Brain microvascular endothelial cell (primary cell): Measurements from ENCODE around the gene DYNC1H1.
A peak's percentile ranks its signal among the peaks of the same experiment; 100 is the strongest.

Experiments used
- DNase-seq: peaks from one replicate; pipeline ENCODE4 v3.0.0-alpha.2; 2020
- H3K27ac ChIP-seq: fragments of 250-450 bp; sonication (Bioruptor Pico); 2 replicates; pipeline ENCODE4 v1.5.1; 2020; ENCODE audit warnings: mild to moderate bottlenecking, moderate library complexity
- H3K27me3 ChIP-seq: fragments of 250-450 bp; sonication (Bioruptor Pico); replicated peaks from 2 replicates; pipeline ENCODE4 v1.5.1; 2020; ENCODE audit warnings: mild to moderate bottlenecking
- H3K36me3 ChIP-seq: fragments of 250-450 bp; sonication (Bioruptor Pico); replicated peaks from 2 replicates; pipeline ENCODE4 v1.5.1; 2020; ENCODE audit warnings: mild to moderate bottlenecking
- H3K4me3 ChIP-seq: 2 replicates; pipeline ENCODE4 v1.5.1; 2011; ENCODE audit warnings: low read depth, mild to moderate bottlenecking, control low read depth, low read length, moderate library complexity
- in situ Hi-C: cut with HindIII; loops from 2 replicates; pipeline ENCODE4 v1.10.0; 2017; ENCODE audit warnings: low sequenced_read_pairs, low pct_ligation_motif_present
- TF ChIP-seq, protein P1 (sequence below): IDR thresholded peaks from 2 replicates; pipeline ENCODE4 v1.5.1; 2011; ENCODE audit warnings: low read depth, mild to moderate bottlenecking, moderate library complexity, low read length, control low read depth, inconsistent platforms; ENCODE audit errors: missing control alignments

DYNC1H1 gene

DNA sequence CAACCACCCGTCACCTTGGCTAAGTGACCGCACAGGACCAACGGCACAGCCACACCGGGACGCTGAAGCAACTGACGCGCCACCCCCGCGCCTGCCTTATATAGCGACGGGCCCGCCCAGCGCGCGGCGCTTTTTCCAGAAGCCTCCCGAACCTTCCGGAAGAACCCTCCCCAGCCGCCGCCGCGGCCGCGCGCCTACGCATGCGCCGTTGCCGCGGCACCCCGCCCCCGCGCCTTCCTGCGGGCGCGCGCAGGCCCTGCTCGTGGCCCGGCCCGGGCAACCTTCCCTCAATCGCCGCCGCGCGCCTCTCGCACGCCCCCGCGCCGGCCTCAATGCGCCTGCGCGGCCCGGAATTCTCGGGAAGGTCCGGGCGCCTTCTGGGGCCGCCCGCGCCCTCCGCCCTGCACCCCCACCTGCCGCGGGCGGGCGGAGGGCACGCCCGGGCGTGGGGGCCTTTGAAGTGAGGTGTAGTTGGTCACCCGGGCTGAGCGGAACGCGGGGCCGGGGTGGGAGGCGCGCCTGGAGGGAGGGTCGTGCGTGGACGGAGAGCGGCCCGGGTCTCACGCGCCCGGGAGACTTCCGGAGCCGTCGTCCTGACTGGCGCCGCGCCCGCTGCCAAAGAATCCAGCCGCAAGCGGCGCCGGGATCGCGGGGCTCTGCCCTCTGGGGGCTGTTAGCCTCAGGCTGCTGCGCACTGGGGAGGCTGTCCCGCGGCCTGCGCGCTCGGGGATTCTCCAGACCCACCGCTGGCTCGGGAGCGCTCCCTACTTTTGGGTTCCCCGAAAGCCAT is 122.8 kb downstream of the DYNC1H1 start, which contains the start of gene HSP90AA1:
HSP90AA1 (minus strand) TSS at position 73 of the 790 bp plus-strand sequence. CDS start 666 bp downstream, outside the sequence.
- peak; percentile 88 for DNase-seq
- no peaks in the 10 kb centered on the region for H3K27me3 ChIP-seq
- H3K36me3 ChIP-seq: peaks cover 34% of the 10 kb centered on the region
- H3K27ac ChIP-seq: peak within 1 kb of the TSS; percentile 88
- TF ChIP-seq, protein P1, sequence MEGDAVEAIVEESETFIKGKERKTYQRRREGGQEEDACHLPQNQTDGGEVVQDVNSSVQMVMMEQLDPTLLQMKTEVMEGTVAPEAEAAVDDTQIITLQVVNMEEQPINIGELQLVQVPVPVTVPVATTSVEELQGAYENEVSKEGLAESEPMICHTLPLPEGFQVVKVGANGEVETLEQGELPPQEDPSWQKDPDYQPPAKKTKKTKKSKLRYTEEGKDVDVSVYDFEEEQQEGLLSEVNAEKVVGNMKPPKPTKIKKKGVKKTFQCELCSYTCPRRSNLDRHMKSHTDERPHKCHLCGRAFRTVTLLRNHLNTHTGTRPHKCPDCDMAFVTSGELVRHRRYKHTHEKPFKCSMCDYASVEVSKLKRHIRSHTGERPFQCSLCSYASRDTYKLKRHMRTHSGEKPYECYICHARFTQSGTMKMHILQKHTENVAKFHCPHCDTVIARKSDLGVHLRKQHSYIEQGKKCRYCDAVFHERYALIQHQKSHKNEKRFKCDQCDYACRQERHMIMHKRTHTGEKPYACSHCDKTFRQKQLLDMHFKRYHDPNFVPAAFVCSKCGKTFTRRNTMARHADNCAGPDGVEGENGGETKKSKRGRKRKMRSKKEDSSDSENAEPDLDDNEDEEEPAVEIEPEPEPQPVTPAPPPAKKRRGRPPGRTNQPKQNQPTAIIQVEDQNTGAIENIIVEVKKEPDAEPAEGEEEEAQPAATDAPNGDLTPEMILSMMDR: no peak
- in situ Hi-C loops: no loop called here
- H3K4me3 ChIP-seq: peak within 1 kb of the TSS; percentile 85

DNA sequence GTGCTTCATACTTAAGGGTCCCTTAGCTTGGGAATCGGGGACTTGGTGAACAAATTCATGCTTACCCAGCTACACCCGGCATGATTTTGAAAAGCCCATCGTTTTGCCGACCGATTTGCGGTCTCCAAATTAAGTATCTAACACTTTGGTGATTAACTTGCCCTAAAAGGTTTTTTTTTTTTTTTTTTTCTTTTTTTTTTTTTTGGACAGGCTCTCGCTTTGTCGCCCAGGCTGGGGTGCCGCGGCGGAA is 123.3 kb downstream of the DYNC1H1 start:
- DNase-seq: no peak
- peaks cover 28% of the 10 kb centered on the region for H3K36me3 ChIP-seq
- TF ChIP-seq, protein P1: no peak

DNA sequence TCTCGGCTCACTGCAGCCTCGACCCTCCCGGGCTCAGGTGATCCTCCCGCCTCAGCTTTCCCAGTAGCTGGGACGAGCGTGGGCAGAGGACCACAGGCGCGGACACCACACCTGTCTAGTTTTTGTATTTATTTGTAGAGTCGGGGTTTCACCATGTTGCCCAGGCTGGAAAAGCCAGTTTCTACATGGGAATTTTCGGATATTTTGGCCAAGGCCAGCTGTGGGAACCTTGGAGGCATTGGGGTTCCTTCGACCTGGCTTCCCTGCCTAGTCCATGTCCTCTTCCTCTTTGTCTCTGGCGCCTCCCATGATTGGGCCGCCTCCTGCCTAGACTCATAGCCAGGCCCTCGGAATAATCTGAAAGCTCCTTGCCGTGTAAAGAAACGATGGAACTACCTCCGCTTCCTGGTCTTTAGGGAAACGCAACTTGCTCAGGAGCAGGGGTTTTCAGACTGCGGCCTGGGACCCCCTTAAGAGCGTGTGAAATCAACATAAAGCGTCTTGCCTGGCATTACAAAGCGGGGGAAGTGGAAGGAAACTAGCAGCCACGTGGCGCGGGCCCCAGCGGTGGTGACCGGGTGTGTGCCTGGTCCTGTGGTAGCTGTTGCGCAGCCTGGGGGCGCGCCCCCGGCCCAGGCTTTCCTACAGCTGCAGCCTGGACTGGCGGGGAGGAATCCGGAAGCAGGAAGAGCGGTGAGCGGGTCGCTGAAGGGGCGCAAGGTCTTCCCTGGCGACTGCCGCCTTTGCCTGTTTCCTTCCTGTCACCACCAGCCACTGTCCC is 123.8 kb downstream of the DYNC1H1 start:
- H3K27ac ChIP-seq: no peak overlapping the region
- in situ Hi-C loops: no loop called here
- no peaks in the 10 kb centered on the region for H3K27me3 ChIP-seq
- H3K36me3 ChIP-seq: peaks cover 23% of the 10 kb centered on the region
- peak; percentile 5 for DNase-seq
- peak overlapping the region; percentile 60 for H3K4me3 ChIP-seq
- TF ChIP-seq, protein P1: no peak

More for the DNA sequence above, 123.3 kb downstream of the DYNC1H1 start:
- no peaks in the 10 kb centered on the region for H3K27me3 ChIP-seq
- peak overlapping the region; percentile 60 for H3K4me3 ChIP-seq
- H3K27ac ChIP-seq: peak overlapping the region; percentile 70
- in situ Hi-C loops: no loop called here

DNA sequence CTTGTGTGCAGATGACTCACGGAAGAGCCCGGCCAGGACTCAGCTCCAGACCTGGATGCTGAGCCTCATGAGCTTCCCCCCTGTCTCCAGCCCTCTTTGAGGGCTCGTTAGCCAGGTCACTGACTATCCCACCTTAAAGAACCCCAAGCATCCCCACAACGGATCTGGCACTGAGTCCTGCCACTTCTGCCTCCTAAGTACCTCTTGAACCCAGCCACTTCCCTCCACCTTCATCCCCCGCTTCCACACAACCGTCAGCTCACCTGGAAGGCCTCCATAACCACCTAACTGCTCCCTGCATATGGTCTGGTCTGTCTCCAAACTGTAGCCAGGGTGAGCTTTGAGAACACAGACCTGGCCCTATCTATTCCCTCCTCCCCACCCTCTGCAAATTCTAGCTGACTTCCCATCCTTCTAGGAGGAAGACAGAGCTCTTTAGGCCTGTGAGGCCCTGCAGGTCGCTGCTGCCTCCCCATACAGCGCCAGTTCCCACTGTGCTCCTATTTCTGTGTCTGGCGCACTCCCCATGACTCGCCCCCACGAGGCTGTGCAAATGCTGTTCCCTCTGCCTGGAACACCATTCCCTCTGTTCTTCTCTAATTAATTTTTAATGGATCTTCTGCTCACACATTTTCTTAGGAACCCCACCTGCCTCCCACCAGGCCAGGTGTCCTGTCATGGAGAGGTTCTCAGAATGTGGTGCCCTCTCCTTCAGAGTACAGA is 125.4 kb downstream of the DYNC1H1 start:
- TF ChIP-seq, protein P1: no peak
- no peak for DNase-seq
- H3K36me3 ChIP-seq: peaks cover 9% of the 10 kb centered on the region
- no peak overlapping the region for H3K27ac ChIP-seq
- H3K4me3 ChIP-seq: no peak overlapping the region
- in situ Hi-C loops: no loop called here
- no peaks in the 10 kb centered on the region for H3K27me3 ChIP-seq

DNA sequence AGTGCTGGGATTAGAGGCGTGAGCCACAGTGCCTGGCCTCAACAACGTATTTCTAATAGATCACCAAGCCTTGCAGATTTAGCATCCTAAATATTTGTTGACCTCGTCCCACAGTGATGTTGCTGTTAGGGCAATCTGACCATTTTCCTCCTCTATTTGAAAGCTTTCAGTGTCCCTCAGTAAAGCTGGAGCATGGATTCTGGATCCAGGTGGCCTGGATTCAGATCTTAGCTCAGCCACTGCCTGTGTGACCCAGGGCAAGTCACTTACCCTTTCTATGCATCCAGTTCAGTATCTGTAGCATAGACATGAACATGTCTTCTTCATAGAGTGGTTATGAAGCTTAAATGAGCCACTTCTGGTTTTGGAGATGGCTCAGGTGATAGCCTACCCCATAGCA is 126.3 kb downstream of the DYNC1H1 start:
- H3K27me3 ChIP-seq: no peaks in the 10 kb centered on the region
- no peak overlapping the region for H3K27ac ChIP-seq

More for the DNA sequence above, 126.3 kb downstream of the DYNC1H1 start:
- no peaks in the 10 kb centered on the region for H3K36me3 ChIP-seq
- H3K4me3 ChIP-seq: no peak overlapping the region
- in situ Hi-C loops: no loop called here
- DNase-seq: no peak
- TF ChIP-seq, protein P1: no peak
